Measurements from ENCODE around the gene ELFN2.

The ELFN2 gene

DNA sequence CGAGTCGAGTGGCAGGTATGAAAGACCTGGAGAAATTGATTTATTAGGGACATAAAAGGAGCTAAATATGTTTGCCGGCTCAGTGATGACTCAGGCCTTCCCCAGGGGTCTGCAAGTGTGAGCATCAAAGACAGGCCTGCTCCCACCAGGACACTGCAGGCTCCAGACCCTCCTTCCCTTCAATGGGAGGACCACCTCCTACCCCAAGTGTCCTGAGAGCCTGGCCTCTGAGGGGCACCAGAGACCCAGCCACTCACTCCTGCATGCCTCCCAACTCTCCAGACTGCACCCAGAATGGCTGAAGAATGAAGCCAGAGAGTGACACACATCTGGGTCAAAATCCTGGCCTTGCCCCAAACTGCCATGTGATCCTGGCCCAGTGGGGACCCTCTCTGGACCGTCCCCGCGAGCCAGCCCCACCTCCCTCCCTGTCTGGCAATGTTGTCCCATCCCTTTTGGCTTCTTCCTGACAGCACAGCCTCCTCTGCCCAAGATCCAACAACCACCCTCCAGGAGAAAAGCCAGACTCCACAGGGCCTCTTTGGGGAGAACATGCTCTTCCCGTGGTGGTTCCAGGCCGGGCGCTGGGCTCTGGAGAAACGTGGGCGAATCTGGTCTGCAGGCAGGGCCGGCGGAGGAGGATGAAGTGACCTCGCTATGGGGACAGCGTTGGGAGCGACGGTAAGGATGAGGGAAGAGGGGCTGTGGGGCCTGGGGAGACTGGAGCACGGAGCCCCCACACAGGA is 108.7 kb downstream of the ELFN2 start:
- Histone ChIP-seq H3K36me3 (peaks cover 25% of the 10 kb centered on the region), H3K4me3 (ENCODE audit: low read depth in 1 of 2, low read length in 1 of 2) (no peak overlapping the region)
- TF ChIP-seq, protein P1, sequence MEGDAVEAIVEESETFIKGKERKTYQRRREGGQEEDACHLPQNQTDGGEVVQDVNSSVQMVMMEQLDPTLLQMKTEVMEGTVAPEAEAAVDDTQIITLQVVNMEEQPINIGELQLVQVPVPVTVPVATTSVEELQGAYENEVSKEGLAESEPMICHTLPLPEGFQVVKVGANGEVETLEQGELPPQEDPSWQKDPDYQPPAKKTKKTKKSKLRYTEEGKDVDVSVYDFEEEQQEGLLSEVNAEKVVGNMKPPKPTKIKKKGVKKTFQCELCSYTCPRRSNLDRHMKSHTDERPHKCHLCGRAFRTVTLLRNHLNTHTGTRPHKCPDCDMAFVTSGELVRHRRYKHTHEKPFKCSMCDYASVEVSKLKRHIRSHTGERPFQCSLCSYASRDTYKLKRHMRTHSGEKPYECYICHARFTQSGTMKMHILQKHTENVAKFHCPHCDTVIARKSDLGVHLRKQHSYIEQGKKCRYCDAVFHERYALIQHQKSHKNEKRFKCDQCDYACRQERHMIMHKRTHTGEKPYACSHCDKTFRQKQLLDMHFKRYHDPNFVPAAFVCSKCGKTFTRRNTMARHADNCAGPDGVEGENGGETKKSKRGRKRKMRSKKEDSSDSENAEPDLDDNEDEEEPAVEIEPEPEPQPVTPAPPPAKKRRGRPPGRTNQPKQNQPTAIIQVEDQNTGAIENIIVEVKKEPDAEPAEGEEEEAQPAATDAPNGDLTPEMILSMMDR (IDR thresholded peaks at IDR 0.05): no peak

More for the DNA sequence above, 108.7 kb downstream of the ELFN2 start:
- Histone ChIP-seq H3K27me3 (peaks cover 39% of the 10 kb centered on the region), H3K27ac (no peak overlapping the region), H3K4me1 (ENCODE audit: control insufficient read depth in 1 of 2, insufficient read depth in 1 of 2, low read depth in 1 of 2, low read length in 1 of 2) (peaks cover 19 to 24% of the 10 kb centered on the region in 2 experiments), H3K9me3 (no peaks in the 10 kb centered on the region)
